SK-MEL-5 (cell line): ENCODE results near the gene UFL1. TPM values are rescaled to one million over a fixed set of nuclear protein-coding genes. Genes with fewer than 3 reads are reported as not detected.
"Not testable (repeated sequence)": the region's sequence is repeated elsewhere in the genome, so short reads cannot be mapped to it uniquely, and the experiment has no call there.

Experiments
- DNase-seq: peaks from one replicate; pipeline ENCODE4 v3.0.0-alpha.2; 2016; ENCODE audit warnings: low read depth, low spot score
- in situ Hi-C: cut with HindIII; loops from 2 replicates; pipeline ENCODE4 v1.10.0; 2016; ENCODE audit warnings: low sequenced_read_pairs, high pct_unique_total_duplicates, low pct_unique_long_range_greater_than_20kb
- total RNA-seq: library from RNA; depleted of rRNA; stranded (reverse); fragments of >200 nt; shearing (Covaris generic); gene quantifications from 2 replicates; pipeline ENCODE4 v1.2.3, GENCODE V29; 2014; rRNA removed

Gene UFL1
- total RNA-seq, 1 experiment from 2014 or later = 22.6 TPM

DNA sequence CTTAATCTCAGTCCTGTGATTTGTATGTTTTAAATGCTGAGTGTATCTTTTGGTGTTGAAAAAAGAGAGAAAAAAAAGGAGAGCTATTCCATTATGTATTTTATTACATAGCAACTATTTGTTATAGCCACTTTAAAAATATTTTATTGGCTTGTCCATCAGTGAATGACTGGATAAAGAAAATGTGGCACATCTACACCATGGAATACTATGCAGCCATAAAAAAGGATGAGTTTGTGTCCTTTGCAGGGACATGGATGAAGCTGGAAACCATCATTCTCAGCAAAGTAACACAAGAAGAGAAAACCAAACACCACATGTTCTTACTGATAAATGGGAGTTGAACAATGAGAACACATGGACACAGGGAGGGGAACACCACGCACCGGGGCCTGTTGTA lies 38.1 kb downstream of the UFL1 start:
- DNase-seq, in situ Hi-C loops: not testable (repeated sequence)

- in situ Hi-C loops = no loop called here
- no peak for DNase-seq
Measured at GRCh38 chr6:96562886-96563285, 41.3 kb downstream of the UFL1 start, which contains the start of gene FHL5. FHL5 (plus strand) TSS chr6:96563128; CDS start chr6:96603614, 40,486 bp downstream.

- no peak for DNase-seq
- in situ Hi-C loops = no loop called here
Measured at GRCh38 chr6:96563853-96564252, 42.2 kb downstream of the UFL1 start.

GRCh38 chr6:96570053-96570452 lies 48.4 kb downstream of the UFL1 start:
- in situ Hi-C loops = no loop called here
- DNase-seq = no peak

DNA sequence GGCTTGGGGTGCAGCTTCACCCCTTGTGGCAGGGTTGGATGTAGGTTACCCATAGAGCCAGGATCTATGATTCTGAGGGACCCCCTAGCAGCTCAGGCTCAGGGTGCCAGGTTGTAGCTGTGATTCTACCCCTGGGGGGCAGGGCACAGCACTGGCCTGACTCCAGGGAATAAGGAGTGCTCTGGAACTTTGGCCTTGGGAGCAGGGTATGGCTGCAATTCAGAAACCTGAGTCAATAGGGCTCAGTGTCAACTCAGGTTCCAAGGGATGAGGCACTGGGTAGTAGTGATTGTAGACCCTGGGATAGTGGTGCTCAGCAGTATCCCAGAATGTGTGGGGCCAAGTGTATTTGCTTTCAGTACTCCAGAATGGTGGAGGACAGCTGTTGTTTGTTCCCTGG lies 49.9 kb downstream of the UFL1 start:
- DNase-seq = no peak
- in situ Hi-C loops = no loop called here

DNA sequence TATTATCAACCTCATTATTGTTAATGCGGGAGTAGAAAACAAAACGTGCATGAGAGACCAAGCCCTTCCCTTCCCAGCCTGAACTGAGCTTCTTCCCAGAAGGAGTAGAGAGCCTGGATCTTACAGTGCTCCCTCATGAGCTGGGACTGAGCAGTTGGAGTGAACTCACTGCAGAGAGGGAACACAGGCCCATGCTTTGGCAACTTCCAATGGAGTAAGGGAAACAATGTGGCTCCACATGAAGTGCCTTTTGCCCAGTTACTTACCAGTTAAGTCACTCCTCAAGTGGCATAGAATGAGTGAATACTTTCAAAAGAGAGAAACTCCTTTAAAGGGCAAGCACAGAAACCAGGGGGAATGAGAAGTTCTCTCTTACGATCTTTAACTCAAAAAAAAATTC lies 53.8 kb downstream of the UFL1 start:
- no peak for DNase-seq

GRCh38 chr6:96576221-96576620 lies 54.6 kb downstream of the UFL1 start:
- in situ Hi-C loops = no loop called here

More for the DNA sequence above, 53.8 kb downstream of the UFL1 start:
- in situ Hi-C loops = no loop called here

DNA sequence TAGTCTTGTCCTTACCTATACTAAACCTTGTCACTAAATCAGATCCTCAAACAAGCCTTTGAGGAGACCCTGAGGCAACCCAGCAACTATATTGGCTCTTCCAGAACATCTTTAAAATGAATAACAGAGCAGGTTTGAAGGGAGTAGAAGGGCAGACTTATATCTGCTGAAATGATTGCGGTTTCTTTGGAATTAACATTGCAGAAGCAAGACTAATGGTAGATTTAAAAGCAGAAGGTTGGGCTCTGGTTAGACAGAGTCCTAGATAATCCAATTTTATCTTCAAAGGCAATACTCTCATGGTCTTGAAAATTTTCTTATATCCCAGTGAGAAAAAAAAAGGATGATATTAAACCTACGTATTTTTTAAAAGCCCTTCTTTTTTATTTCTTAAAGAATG lies 60.4 kb downstream of the UFL1 start:
- no peak for DNase-seq
- in situ Hi-C loops = no loop called here

More at GRCh38 chr6:96576221-96576620, 54.6 kb downstream of the UFL1 start:
- DNase-seq = no peak

DNA sequence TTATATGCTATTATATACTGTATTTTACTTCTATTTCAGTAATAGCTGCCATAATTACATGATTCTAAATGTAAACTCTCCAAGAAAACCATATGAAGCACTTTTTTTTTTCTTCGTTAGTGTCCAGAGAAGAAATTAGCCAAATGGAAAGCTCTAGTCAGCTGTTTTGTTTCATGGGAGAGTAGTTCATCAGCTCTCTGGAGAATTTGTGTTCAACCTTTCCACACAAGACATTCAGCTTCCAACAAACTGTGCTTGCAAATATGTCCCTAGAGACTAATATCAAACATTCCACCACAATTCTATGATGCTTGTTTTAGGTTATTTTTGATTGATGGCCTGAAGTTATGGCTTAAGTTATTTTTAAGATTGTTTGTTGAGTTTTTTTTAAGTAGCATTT lies 60.8 kb downstream of the UFL1 start:
- no peak for DNase-seq
- in situ Hi-C loops = no loop called here

- DNase-seq = no peak
- in situ Hi-C loops = no loop called here
Measured at GRCh38 chr6:96604420-96604819, 82.8 kb downstream of the UFL1 start.

Other genes starting within 250 kb of the UFL1 start
- gene FHL5, start 41.3 kb downstream of the UFL1 start, total RNA-seq = not detected in 2 replicates